Activated naive CD8-positive, alpha-beta T cell (primary cell): ENCODE data around the gene TMEM139.

Experiments used
- H3K27ac Mint-ChIP-seq: one replicate; pipeline ENCODE4 v1.8.0; 2021; ENCODE audit warnings: mixed read lengths
- H3K27me3 Mint-ChIP-seq: one replicate; pipeline ENCODE4 v1.8.0; 2021; ENCODE audit warnings: mixed read lengths
- H3K36me3 Mint-ChIP-seq: one replicate; pipeline ENCODE4 v1.8.0; 2021; ENCODE audit warnings: mixed read lengths
- H3K4me1 Mint-ChIP-seq: one replicate; pipeline ENCODE4 v1.8.0; 2021; ENCODE audit warnings: low read depth, mixed read lengths
- H3K4me3 Mint-ChIP-seq: one replicate; pipeline ENCODE4 v1.8.0; 2021; ENCODE audit warnings: mild to moderate bottlenecking, mixed read lengths
- H3K9me3 Mint-ChIP-seq: one replicate; pipeline ENCODE4 v1.8.0; 2021; ENCODE audit warnings: low read depth, mixed read lengths

Gene TMEM139

GRCh38 chr7:143318661-143319060, 33.9 kb downstream of the TMEM139 start:
- no peaks in the 10 kb centered on the region for H3K4me1 Mint-ChIP-seq

GRCh38 chr7:143320620-143321019, 35.9 kb downstream of the TMEM139 start:
- no peaks in the 10 kb centered on the region for H3K27me3 Mint-ChIP-seq
- peaks cover 6% of the 10 kb centered on the region for H3K4me1 Mint-ChIP-seq

More at GRCh38 chr7:143318661-143319060, 33.9 kb downstream of the TMEM139 start:
- Mint-ChIP-seq H3K36me3 (peaks cover 3% of the 10 kb centered on the region), H3K4me3 (no peak overlapping the region), H3K27ac (no peak overlapping the region), H3K9me3 (no peaks in the 10 kb centered on the region), H3K27me3 (no peaks in the 10 kb centered on the region)

GRCh38 chr7:143321242-143321641, 36.5 kb downstream of the TMEM139 start:
- Mint-ChIP-seq H3K27ac (no peak overlapping the region), H3K9me3 (no peaks in the 10 kb centered on the region), H3K36me3 (no peaks in the 10 kb centered on the region), H3K4me1 (peaks cover 8% of the 10 kb centered on the region), H3K4me3 (no peak overlapping the region), H3K27me3 (no peaks in the 10 kb centered on the region)

More at GRCh38 chr7:143320620-143321019, 35.9 kb downstream of the TMEM139 start:
- H3K27ac Mint-ChIP-seq, result no peak overlapping the region
- H3K4me3 Mint-ChIP-seq, result no peak overlapping the region
- H3K9me3 Mint-ChIP-seq, result no peaks in the 10 kb centered on the region
- no peaks in the 10 kb centered on the region for H3K36me3 Mint-ChIP-seq

GRCh38 chr7:143321734-143322133, 37.0 kb downstream of the TMEM139 start:
- H3K4me3 Mint-ChIP-seq, result no peak overlapping the region
- no peaks in the 10 kb centered on the region for H3K27me3 Mint-ChIP-seq

GRCh38 chr7:143322760-143323633, 38.2 kb downstream of the TMEM139 start:
- no peak overlapping the region for H3K4me3 Mint-ChIP-seq
- H3K27ac Mint-ChIP-seq, result no peak overlapping the region
- no peaks in the 10 kb centered on the region for H3K36me3 Mint-ChIP-seq
- peaks cover 8% of the 10 kb centered on the region for H3K4me1 Mint-ChIP-seq
- H3K9me3 Mint-ChIP-seq, result no peaks in the 10 kb centered on the region
- no peaks in the 10 kb centered on the region for H3K27me3 Mint-ChIP-seq

More at GRCh38 chr7:143321734-143322133, 37.0 kb downstream of the TMEM139 start:
- Mint-ChIP-seq H3K27ac (no peak overlapping the region), H3K9me3 (no peaks in the 10 kb centered on the region), H3K36me3 (no peaks in the 10 kb centered on the region), H3K4me1 (peaks cover 8% of the 10 kb centered on the region)

GRCh38 chr7:143323653-143324052, 38.9 kb downstream of the TMEM139 start:
- Mint-ChIP-seq H3K27me3 (no peaks in the 10 kb centered on the region), H3K27ac (no peak overlapping the region), H3K4me3 (no peak overlapping the region), H3K4me1 (peaks cover 8% of the 10 kb centered on the region), H3K9me3 (no peaks in the 10 kb centered on the region), H3K36me3 (no peaks in the 10 kb centered on the region)

- Mint-ChIP-seq H3K36me3 (no peaks in the 10 kb centered on the region), H3K27me3 (no peaks in the 10 kb centered on the region), H3K4me3 (no peak overlapping the region), H3K9me3 (no peaks in the 10 kb centered on the region), H3K27ac (no peak overlapping the region), H3K4me1 (peaks cover 8% of the 10 kb centered on the region)
Measured at GRCh38 chr7:143325240-143325639, 40.5 kb downstream of the TMEM139 start.

GRCh38 chr7:143327903-143328302, 43.1 kb downstream of the TMEM139 start:
- no peaks in the 10 kb centered on the region for H3K9me3 Mint-ChIP-seq
- H3K4me3 Mint-ChIP-seq, result no peak overlapping the region
- no peaks in the 10 kb centered on the region for H3K27me3 Mint-ChIP-seq
- H3K4me1 Mint-ChIP-seq, result peaks cover 8% of the 10 kb centered on the region
- no peak overlapping the region for H3K27ac Mint-ChIP-seq
- H3K36me3 Mint-ChIP-seq, result no peaks in the 10 kb centered on the region

GRCh38 chr7:143329471-143330170, 44.9 kb downstream of the TMEM139 start:
- Mint-ChIP-seq H3K4me1 (peaks cover 8% of the 10 kb centered on the region), H3K4me3 (no peak overlapping the region), H3K27me3 (no peaks in the 10 kb centered on the region), H3K27ac (no peak overlapping the region), H3K9me3 (no peaks in the 10 kb centered on the region), H3K36me3 (no peaks in the 10 kb centered on the region)

- no peaks in the 10 kb centered on the region for H3K36me3 Mint-ChIP-seq
- no peak overlapping the region for H3K27ac Mint-ChIP-seq
- H3K4me3 Mint-ChIP-seq, result no peak overlapping the region
- no peaks in the 10 kb centered on the region for H3K27me3 Mint-ChIP-seq
- H3K9me3 Mint-ChIP-seq, result no peaks in the 10 kb centered on the region
- H3K4me1 Mint-ChIP-seq, result no peaks in the 10 kb centered on the region
Measured at GRCh38 chr7:143331179-143331801, 46.5 kb downstream of the TMEM139 start.

GRCh38 chr7:143334244-143334643, 49.5 kb downstream of the TMEM139 start:
- Mint-ChIP-seq H3K27ac (no peak overlapping the region), H3K4me1 (no peaks in the 10 kb centered on the region), H3K27me3 (no peaks in the 10 kb centered on the region), H3K4me3 (no peak overlapping the region), H3K9me3 (no peaks in the 10 kb centered on the region), H3K36me3 (no peaks in the 10 kb centered on the region)

- no peaks in the 10 kb centered on the region for H3K36me3 Mint-ChIP-seq
- no peaks in the 10 kb centered on the region for H3K9me3 Mint-ChIP-seq
- H3K27ac Mint-ChIP-seq, result no peak overlapping the region
- H3K4me3 Mint-ChIP-seq, result no peak overlapping the region
- H3K4me1 Mint-ChIP-seq, result no peaks in the 10 kb centered on the region
- H3K27me3 Mint-ChIP-seq, result peaks cover 2% of the 10 kb centered on the region
Measured at GRCh38 chr7:143337216-143337615, 52.5 kb downstream of the TMEM139 start.
